IMR-90 (cell line): ENCODE measurements around the gene C1orf159. TPM values are rescaled to one million over a fixed set of nuclear protein-coding genes. Genes with fewer than 3 reads are reported as not detected.

ENCODE experiments used
- ATAC-seq: fragments of 200-7000 bp; cut with Tn5 transposase; 2 replicates; pipeline ENCODE4 v1.9.1; 2020; ENCODE audit warnings: low read depth, mild to moderate bottlenecking, moderate library complexity
- BruUV-seq: library from RNA; stranded (reverse); fragments of 400-500 nt; replicated peaks from 2 replicates; lab custom pipeline; 2021; lab: Mats Ljungman, UMichigan
- CTCF ChIA-PET: fragments of 300-600 bp; formaldehyde crosslinking; extraction: SDS; loops from one replicate; lab custom pipeline; 2021; ENCODE audit warnings: antibody characterized with exemption; lab: Yijun Ruan, JAX
- POLR2A ChIA-PET: fragments of 300-600 bp; sonication (Branson Sonifier 250); formaldehyde crosslinking; loops from one replicate; lab custom pipeline; 2022; ENCODE audit warnings: antibody characterized with exemption; ENCODE audit not compliant: unreplicated experiment; lab: Charles Lee
- DNase-seq: peaks from one replicate; pipeline ENCODE4 v3.0.0; 2013
- H2AFZ ChIP-seq: replicated peaks from 2 replicates; pipeline ENCODE3; 2013; ENCODE audit warnings: low read length, mild to moderate bottlenecking; ENCODE audit not compliant: poor library complexity
- H2AK5ac ChIP-seq: 2 replicates; pipeline ENCODE4 v1.6.1; 2013; ENCODE audit warnings: low read depth, low read length, inconsistent platforms
- H2AK9ac ChIP-seq: replicated peaks from 2 replicates; pipeline ENCODE3; 2013; ENCODE audit warnings: mild to moderate bottlenecking, low read depth, low read length, moderate library complexity; ENCODE audit not compliant: poor library complexity
- H2BK120ac ChIP-seq: 2 replicates; pipeline ENCODE4 v1.6.1; 2013; ENCODE audit warnings: low read depth, low read length, inconsistent platforms
- H2BK15ac ChIP-seq: 3 replicates; pipeline ENCODE4 v1.6.1; 2013; ENCODE audit warnings: low read depth, low read length, inconsistent platforms
- H2BK20ac ChIP-seq: 2 replicates; pipeline ENCODE4 v1.6.1; 2013; ENCODE audit warnings: low read depth, mild to moderate bottlenecking, inconsistent platforms, low read length, moderate library complexity
- H2BK5ac ChIP-seq: 2 replicates; pipeline ENCODE4 v1.6.1; 2013; ENCODE audit warnings: mild to moderate bottlenecking, low read depth, low read length, inconsistent platforms; ENCODE audit not compliant: poor library complexity, severe bottlenecking
- H3K14ac ChIP-seq: replicated peaks from 2 replicates; pipeline ENCODE4 v1.6.1; 2013; ENCODE audit warnings: low read depth, low read length, inconsistent platforms
- H3K18ac ChIP-seq: 2 replicates; pipeline ENCODE4 v1.6.1; 2013; ENCODE audit warnings: low read depth, low read length, control low read depth
- H3K23ac ChIP-seq: 2 replicates; pipeline ENCODE4 v1.6.1; 2013; ENCODE audit warnings: low read depth, low read length, inconsistent platforms
- H3K27ac ChIP-seq: 2 replicates; pipeline ENCODE4 v1.5.1; 2013; ENCODE audit warnings: mild to moderate bottlenecking, control low read depth, low read length; ENCODE audit not compliant: insufficient read depth
- H3K27me3 ChIP-seq: 2 replicates; pipeline ENCODE4 v1.6.1; 2013; ENCODE audit warnings: low read length; ENCODE audit not compliant: control insufficient read depth, insufficient read depth
- H3K36me3 ChIP-seq: 2 replicates; pipeline ENCODE4 v1.6.1; 2013; ENCODE audit warnings: low read length, mixed read lengths; ENCODE audit not compliant: control insufficient read depth, insufficient read depth
- H3K4ac ChIP-seq: 2 replicates; pipeline ENCODE4 v1.6.1; 2013; ENCODE audit warnings: low read depth, low read length, inconsistent platforms
- H3K4me1 ChIP-seq: 2 replicates; pipeline ENCODE4 v1.6.1; 2013; ENCODE audit warnings: low read length, mixed read lengths; ENCODE audit not compliant: control insufficient read depth, insufficient read depth
- H3K4me2 ChIP-seq: 2 replicates; pipeline ENCODE4 v1.6.1; 2013; ENCODE audit warnings: low read depth, mild to moderate bottlenecking, control low read depth, low read length, moderate library complexity
- H3K4me3 ChIP-seq: 2 replicates; pipeline ENCODE4 v1.5.1; 2013; ENCODE audit warnings: low read depth, mild to moderate bottlenecking, control low read depth, low read length, moderate library complexity; ENCODE audit not compliant: insufficient read depth
- H3K56ac ChIP-seq: 2 replicates; pipeline ENCODE4 v1.6.1; 2013; ENCODE audit warnings: low read length, inconsistent platforms; ENCODE audit not compliant: insufficient read depth; ENCODE audit errors: extremely low read depth
- H3K79me1 ChIP-seq, 2 experiments: 2 replicates each; pipeline ENCODE4 v1.6.1; 2013; ENCODE audit warnings: low read length in 2 of 2, inconsistent platforms in 1 of 2, low read depth in 1 of 2
- H3K9ac ChIP-seq: 2 replicates; pipeline ENCODE4 v1.6.1; 2013; ENCODE audit warnings: low read depth, low read length, control low read depth
- H3K9me1 ChIP-seq: 2 replicates; pipeline ENCODE4 v1.6.1; 2013; ENCODE audit warnings: low read length, inconsistent platforms; ENCODE audit not compliant: insufficient read depth
- H3K9me3 ChIP-seq: 2 replicates; pipeline ENCODE4 v1.6.1; 2013; ENCODE audit warnings: low read length; ENCODE audit not compliant: control insufficient read depth, insufficient read depth
- H4K20me1 ChIP-seq: 2 replicates; pipeline ENCODE4 v1.6.1; 2013; ENCODE audit warnings: low read length, inconsistent platforms; ENCODE audit not compliant: insufficient read depth
- H4K5ac ChIP-seq: 2 replicates; pipeline ENCODE4 v1.6.1; 2013; ENCODE audit warnings: mild to moderate bottlenecking, low read depth, low read length, control low read depth
- H4K8ac ChIP-seq, 2 experiments: 2 replicates each; pipeline ENCODE4 v1.6.1; 2013; ENCODE audit warnings: low read depth in 2 of 2, low read length in 2 of 2, control low read depth in 1 of 2, inconsistent platforms in 1 of 2
- H4K91ac ChIP-seq: 2 replicates; pipeline ENCODE4 v1.6.1; 2013; ENCODE audit warnings: low read depth, low read length, inconsistent platforms; ENCODE audit not compliant: insufficient read depth
- BHLHE40 ChIP-seq: fragments of 150-350 bp; IDR thresholded peaks from 2 replicates; pipeline ENCODE4 v1.6.1; 2016; ENCODE audit warnings: mild to moderate bottlenecking, low read depth, low read length
- CEBPB ChIP-seq: IDR thresholded peaks from 2 replicates; pipeline ENCODE4 v1.6.1; 2012; ENCODE audit warnings: low read depth, low read length, improper control_type of control experiment
- ELK1 ChIP-seq: fragments of 150-350 bp; IDR thresholded peaks from 2 replicates; pipeline ENCODE4 v1.6.1; 2016; ENCODE audit warnings: low read depth, mild to moderate bottlenecking, low read length, moderate library complexity, borderline replicate concordance
- FOS ChIP-seq: fragments of 150-350 bp; IDR thresholded peaks from 2 replicates; pipeline ENCODE4 v1.6.1; 2016; ENCODE audit warnings: low read depth, low read length
- MAFK ChIP-seq: IDR thresholded peaks from 2 replicates; pipeline ENCODE4 v1.6.1; 2012; ENCODE audit warnings: low read depth, low read length, improper control_type of control experiment
- MAZ ChIP-seq: IDR thresholded peaks from 2 replicates; pipeline ENCODE4 v1.6.1; 2012; ENCODE audit warnings: low read depth, mild to moderate bottlenecking, low read length, improper control_type of control experiment, moderate library complexity, borderline replicate concordance
- MXI1 ChIP-seq: IDR thresholded peaks from 2 replicates; pipeline ENCODE4 v1.6.1; 2012; ENCODE audit warnings: low read depth, mild to moderate bottlenecking, low read length, moderate library complexity, borderline replicate concordance
- NFE2L2 ChIP-seq: fragments of 150-350 bp; IDR thresholded peaks from 2 replicates; pipeline ENCODE4 v1.6.1; 2016; ENCODE audit warnings: low read depth, mild to moderate bottlenecking, low read length
- POLR2A ChIP-seq: IDR thresholded peaks from 2 replicates; pipeline ENCODE4 v1.6.1; 2012; ENCODE audit warnings: mild to moderate bottlenecking, low read depth, low read length
- RAD21 ChIP-seq: IDR thresholded peaks from 2 replicates; pipeline ENCODE4 v1.6.1; 2012; ENCODE audit warnings: low read length, improper control_type of control experiment
- RFX5 ChIP-seq: IDR thresholded peaks from 2 replicates; pipeline ENCODE4 v1.8.0; 2012; ENCODE audit warnings: low read depth, mild to moderate bottlenecking, low read length, moderate library complexity
- USF2 ChIP-seq: fragments of 150-350 bp; IDR thresholded peaks from 2 replicates; pipeline ENCODE4 v1.6.1; 2017; ENCODE audit warnings: mild to moderate bottlenecking, antibody characterized with exemption, low read length, low read depth
- WGBS, 2 experiments: methylation state at CpG; one replicate each; pipeline versions ENCODE4 v1.1.5 to v1.1.7; 2013; ENCODE audit warnings: missing lambda C conversion rate in 2 of 2; ENCODE audit not compliant: insufficient read length in 1 of 2; ENCODE audit errors: extremely low coverage in 2 of 2; 5-methylcytosine and 5-hydroxymethylcytosine counted together
- dilution Hi-C: fragments of 300-500 bp; cut with HindIII; formaldehyde crosslinking; loops from one replicate; pipeline ENCODE4 v1.14.3; 2018; ENCODE audit warnings: low sequenced_read_pairs; ENCODE audit not compliant: unreplicated experiment
- in situ Hi-C: fragments of 300-500 bp; cut with MboI; formaldehyde crosslinking; loops from 3 replicates; pipeline ENCODE4 v1.14.3; 2019; ENCODE audit warnings: low sequenced_read_pairs, inconsistent platforms, mixed read lengths
- intact Hi-C: fragments of 100-400 bp; cut with micrococcal nuclease; formaldehyde crosslinking; loops from 2 replicates; pipeline ENCODE4 v1.10.0; 2022
- polyA plus RNA-seq, 3 experiments: library from polyadenylated mRNA; depleted of rRNA; stranded (reverse); fragments of >200 nt; gene quantifications; 2 replicates each; pipeline ENCODE4 v1.2.3, GENCODE V29; 2012; ENCODE audit warnings: low replicate concordance in 1 of 3
- total RNA-seq: library from RNA; depleted of rRNA; stranded (reverse); fragments of >200 nt; gene quantifications from 2 replicates; pipeline ENCODE4 v1.2.3, GENCODE V29; 2012

Gene C1orf159
- total and polyA plus RNA-seq, 2 of the 4 experiments (the other 2 are of a cell fraction) = 2.9 to 12.6 TPM

GRCh38 chr1:1122981-1123480, 7.1 kb upstream of the C1orf159 start:
- ATAC-seq = no peak
- H2BK20ac ChIP-seq = no peak overlapping the region
- no peak overlapping the region for H3K14ac ChIP-seq
- in situ Hi-C loops (no loop called here), dilution Hi-C loops (no loop called here), intact Hi-C loops (loop anchor here (1.0 to 5.0 kb wide), 3 partner anchors 107 to 184 kb away; partner anchors contain the start of genes ACAP3 and PUSL1)
- no peaks in the 10 kb centered on the region for H4K20me1 ChIP-seq
- H4K91ac ChIP-seq = peak overlapping the region; percentile 21; the same call in 1 of the 2 replicates
- no peaks in the 10 kb centered on the region for H3K4me1 ChIP-seq
- H3K9me1 ChIP-seq = peaks cover 9% of the 10 kb centered on the region
- H4K5ac ChIP-seq = no peak overlapping the region
- H3K36me3 ChIP-seq = no peaks in the 10 kb centered on the region
- BruUV-seq = no TSS peak
- no peak for DNase-seq
- no peak overlapping the region for H2AK5ac ChIP-seq
- H3K23ac ChIP-seq = no peak overlapping the region
- H3K4ac ChIP-seq = no peak overlapping the region
- no peak overlapping the region for H3K9ac ChIP-seq
- TF ChIP-seq POLR2A (no peak), RAD21 (no peak), MAFK (no peak), MXI1 (no peak), MAZ (no peak), CEBPB (no peak), ELK1 (no peak), FOS (no peak), NFE2L2 (no peak), RFX5 (no peak), BHLHE40 (no peak), USF2 (no peak)
- H3K56ac ChIP-seq = no peak overlapping the region
- 0 out of 2 replicates have a peak, but pooled peaks cover 3% of the 10 kb centered on the region for H3K9me3 ChIP-seq
- H3K27me3 ChIP-seq = no peaks in the 10 kb centered on the region; the same call in 1 of the 2 replicates
- H3K79me1 ChIP-seq = no peaks in the 10 kb centered on the region
- H3K4me2 ChIP-seq = no peak overlapping the region
- H3K4me3 ChIP-seq = no peak overlapping the region
- H2AK9ac ChIP-seq = no peak overlapping the region
- H2AFZ ChIP-seq = peak overlapping the region; percentile 72
- no peak overlapping the region for H2BK120ac ChIP-seq
- H3K27ac ChIP-seq = no peak overlapping the region
- H2BK15ac ChIP-seq = no peak overlapping the region
- no peak overlapping the region for H2BK5ac ChIP-seq
- ChIA-PET CTCF (interaction anchor here (0.7 to 2.0 kb wide), 7 partner anchors 107 to 182 kb away, joined by 3 to 11 read pairs (median 4); partner anchors contain the start of genes B3GALT6 and SDF4), POLR2A (no interaction called here)
- H3K18ac ChIP-seq = no peak overlapping the region
- H4K8ac ChIP-seq = no peak overlapping the region
- WGBS, 2 experiments = 93% methylated on average over 6 of the region's 18 CpGs; no CpG with 5 or more reads in 1 of the 2 experiments
